ENCODE data around the gene ANGPT4.

Gene ANGPT4

GRCh38 chr20:916125-916799 lies at the start of gene ANGPT4:
TSS of gene ANGPT4 (minus strand) at chr20:916334. CDS start at chr20:916214, 120 bp downstream.
- no peak for DNase-seq

GRCh38 chr20:963795-964194 lies 47.7 kb upstream of the ANGPT4 start:
- no peak for DNase-seq

GRCh38 chr20:962683-963082 lies 46.5 kb upstream of the ANGPT4 start:
- DNase-seq: no peak

GRCh38 chr20:962223-962622 lies 46.1 kb upstream of the ANGPT4 start:
- no peak for DNase-seq

- no peak for DNase-seq
Observed at GRCh38 chr20:961768-962167, 45.6 kb upstream of the ANGPT4 start.

- DNase-seq: no peak
Observed at GRCh38 chr20:959996-960615, 44.0 kb upstream of the ANGPT4 start.

- DNase-seq: no peak
Observed at GRCh38 chr20:958936-959815, 43.0 kb upstream of the ANGPT4 start.

- no peak for DNase-seq
Observed at GRCh38 chr20:957544-957943, 41.4 kb upstream of the ANGPT4 start.

GRCh38 chr20:956330-956951 lies 40.3 kb upstream of the ANGPT4 start:
- DNase-seq: peak; percentile 9

GRCh38 chr20:955656-956055 lies 39.5 kb upstream of the ANGPT4 start:
- DNase-seq: no peak

GRCh38 chr20:955111-955510 lies 39.0 kb upstream of the ANGPT4 start:
- no peak for DNase-seq

- no peak for DNase-seq
Observed at GRCh38 chr20:953742-954141, 37.6 kb upstream of the ANGPT4 start.

GRCh38 chr20:952196-952795 lies 36.2 kb upstream of the ANGPT4 start:
- DNase-seq: no peak

- peak; percentile 5 for DNase-seq
Observed at GRCh38 chr20:951384-952169, 35.4 kb upstream of the ANGPT4 start.

- DNase-seq: no peak
Observed at GRCh38 chr20:949717-950116, 33.6 kb upstream of the ANGPT4 start.

- no peak for DNase-seq
Observed at GRCh38 chr20:946826-947225, 30.7 kb upstream of the ANGPT4 start.

- DNase-seq: no peak
Observed at GRCh38 chr20:945841-946240, 29.7 kb upstream of the ANGPT4 start.

- no peak for DNase-seq
Observed at GRCh38 chr20:944774-945410, 28.8 kb upstream of the ANGPT4 start.

- no peak for DNase-seq
Observed at GRCh38 chr20:944148-944547, 28.0 kb upstream of the ANGPT4 start.

- no peak for DNase-seq
Observed at GRCh38 chr20:942611-943010, 26.5 kb upstream of the ANGPT4 start.

- no peak for DNase-seq
Observed at GRCh38 chr20:940926-941325, 24.8 kb upstream of the ANGPT4 start.

- DNase-seq: no peak
Observed at GRCh38 chr20:939606-940005, 23.5 kb upstream of the ANGPT4 start.

All from NCI-H1092 treated with DMSO at 0.1 percent for 48 hours (cell line).